Measurements from ENCODE around the gene CSNK1D.

Gene CSNK1D

GRCh38 chr17:82241183-82241925, 32.1 kb downstream of the CSNK1D start:
- peak; percentile 48 for DNase-seq (ENCODE audit: low read depth)
- no peak overlapping the region for H3K4me3 ChIP-seq (ENCODE audit: low read length)
- TF ChIP-seq CTCF (conservative IDR thresholded peaks at IDR 0.05; ENCODE audit: low read depth, low read length): no peak

GRCh38 chr17:82240506-82241182, 32.9 kb downstream of the CSNK1D start:
- DNase-seq (ENCODE audit: low read depth): no peak
- no peak overlapping the region for H3K4me3 ChIP-seq (ENCODE audit: low read length)
- TF ChIP-seq CTCF (conservative IDR thresholded peaks at IDR 0.05; ENCODE audit: low read depth, low read length): no peak

DNA sequence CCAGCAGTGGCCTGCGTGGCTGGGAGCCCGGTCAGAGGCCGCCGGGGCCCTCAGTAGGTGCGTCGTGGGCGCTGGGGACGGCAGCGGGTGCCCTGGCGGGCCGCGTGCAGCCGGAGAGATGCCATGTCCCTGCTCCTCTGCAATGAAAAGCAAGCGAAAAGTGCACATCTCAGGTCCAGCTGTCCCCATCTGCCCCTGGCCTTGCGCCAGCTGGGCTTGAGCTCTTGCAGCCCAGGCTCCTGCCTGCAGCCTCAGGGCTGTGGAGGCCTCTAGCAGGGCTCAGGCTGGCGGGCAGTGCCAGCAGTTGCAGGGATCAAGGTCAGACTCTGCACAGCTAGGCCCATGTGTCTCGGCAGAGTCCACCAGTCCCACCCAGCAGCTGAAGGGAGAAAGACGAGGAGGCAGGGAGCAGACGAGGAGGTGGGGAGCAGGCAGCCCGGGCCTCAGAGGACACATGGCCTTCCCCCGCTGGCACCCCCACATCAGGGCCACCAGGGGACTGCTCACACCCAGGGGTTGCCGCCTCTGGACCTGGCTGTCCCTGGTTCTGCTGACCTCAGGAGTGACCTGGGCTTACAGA, 33.5 kb downstream of the CSNK1D start:
- TF ChIP-seq CTCF (conservative IDR thresholded peaks at IDR 0.05; ENCODE audit: low read depth, low read length): no peak
- H3K4me3 ChIP-seq (ENCODE audit: low read length): no peak overlapping the region
- DNase-seq (ENCODE audit: low read depth): no peak

DNA sequence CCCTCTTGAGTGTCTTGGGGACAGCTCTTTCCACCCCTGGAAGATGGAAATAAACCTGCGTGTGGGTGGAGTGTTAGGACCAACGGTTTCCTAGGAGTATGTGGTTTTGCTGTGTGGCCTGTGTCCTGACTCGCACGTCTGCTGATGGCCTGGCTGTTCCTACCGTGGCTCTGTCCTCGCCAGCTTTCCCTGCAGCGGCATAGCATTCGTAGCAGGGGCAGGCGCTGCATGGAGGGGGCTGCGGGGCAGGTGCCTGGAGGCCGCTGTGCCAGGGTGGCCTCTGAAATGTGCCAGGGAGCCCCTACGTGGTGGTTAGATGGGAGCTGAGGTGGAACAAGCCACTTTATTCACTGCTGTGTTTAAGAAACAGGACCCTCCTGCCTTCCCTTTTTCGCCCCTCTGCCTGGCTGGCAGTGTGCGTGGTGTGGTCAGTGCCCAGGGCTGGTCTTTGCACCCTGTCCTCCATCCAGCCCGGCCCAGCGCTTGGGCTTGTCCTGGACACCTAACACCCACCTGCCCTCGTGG, 34.0 kb downstream of the CSNK1D start:
- DNase-seq (ENCODE audit: low read depth): no peak
- H3K4me3 ChIP-seq (ENCODE audit: low read length): no peak overlapping the region

DNA sequence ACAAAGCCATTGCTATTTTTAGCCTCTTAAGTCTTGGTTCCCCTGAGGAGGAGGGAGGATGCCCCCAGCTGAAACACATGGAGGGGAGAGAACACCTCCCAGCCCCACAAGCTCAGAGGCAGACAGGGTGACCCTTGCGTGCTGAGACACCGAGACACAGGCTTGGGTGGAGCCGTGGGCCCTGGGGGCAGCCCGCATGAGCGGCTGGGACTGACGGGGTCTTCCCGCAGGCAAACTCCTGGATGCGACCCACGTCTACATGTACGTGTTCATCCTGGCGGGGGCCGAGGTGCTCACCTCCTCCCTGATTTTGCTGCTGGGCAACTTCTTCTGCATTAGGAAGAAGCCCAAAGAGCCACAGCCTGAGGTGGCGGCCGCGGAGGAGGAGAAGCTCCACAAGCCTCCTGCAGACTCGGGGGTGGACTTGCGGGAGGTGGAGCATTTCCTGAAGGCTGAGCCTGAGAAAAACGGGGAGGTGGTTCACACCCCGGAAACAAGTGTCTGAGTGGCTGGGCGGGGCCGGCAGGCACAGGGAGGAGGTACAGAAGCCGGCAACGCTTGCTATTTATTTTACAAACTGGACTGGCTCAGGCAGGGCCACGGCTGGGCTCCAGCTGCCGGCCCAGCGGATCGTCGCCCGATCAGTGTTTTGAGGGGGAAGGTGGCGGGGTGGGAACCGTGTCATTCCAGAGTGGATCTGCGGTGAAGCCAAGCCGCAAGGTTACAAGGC, 34.9 kb downstream of the CSNK1D start:
- no peak for TF ChIP-seq CTCF (conservative IDR thresholded peaks at IDR 0.05; ENCODE audit: low read depth, low read length)
- no peak overlapping the region for H3K4me3 ChIP-seq (ENCODE audit: low read length)
- DNase-seq (ENCODE audit: low read depth): no peak

More for the DNA sequence above, 34.0 kb downstream of the CSNK1D start:
- no peak for TF ChIP-seq CTCF (conservative IDR thresholded peaks at IDR 0.05; ENCODE audit: low read depth, low read length)

DNA sequence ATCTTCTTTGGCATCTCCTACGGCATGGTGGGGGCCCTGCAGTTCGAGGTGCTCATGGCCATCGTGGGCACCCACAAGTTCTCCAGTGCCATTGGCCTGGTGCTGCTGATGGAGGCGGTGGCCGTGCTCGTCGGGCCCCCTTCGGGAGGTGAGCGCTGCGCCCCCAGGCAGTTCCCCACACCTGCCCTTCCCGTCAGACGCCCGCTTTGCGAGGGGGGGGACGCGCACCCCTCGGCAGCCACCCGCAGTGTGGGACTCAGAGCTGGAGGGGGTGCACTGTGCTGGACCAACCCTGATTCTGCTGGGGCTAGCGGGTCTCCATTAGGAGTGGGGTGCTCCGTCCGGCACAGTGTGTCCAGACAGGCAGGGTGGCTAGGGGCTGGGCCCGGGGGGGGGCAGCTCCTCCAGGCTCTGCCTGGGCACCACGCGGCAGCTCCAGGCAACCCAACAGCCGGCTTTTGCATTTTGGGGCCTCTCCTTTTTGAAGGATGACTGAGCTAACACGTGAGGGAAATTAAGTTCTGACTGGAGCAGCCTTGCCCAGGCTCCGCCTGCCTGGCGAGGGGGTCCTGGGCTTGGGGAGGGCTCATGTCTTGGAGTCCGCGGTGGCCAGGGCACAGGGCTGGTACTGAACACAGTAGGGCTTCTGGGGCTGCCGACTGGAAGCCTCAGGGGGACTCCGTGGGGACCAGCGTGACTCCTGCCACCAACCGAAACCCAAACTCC, 35.6 kb downstream of the CSNK1D start:
- DNase-seq (ENCODE audit: low read depth): no peak
- no peak overlapping the region for H3K4me3 ChIP-seq (ENCODE audit: low read length)
- no peak for TF ChIP-seq CTCF (conservative IDR thresholded peaks at IDR 0.05; ENCODE audit: low read depth, low read length)

All from retinal pigment epithelial cell (primary cell).